HG03432 (cell line): ENCODE results near the gene PLCE1.
A peak's percentile ranks its signal among the peaks of the same experiment; 100 is the strongest.

Source experiments
- ATAC-seq: cut with Tn5 transposase; IDR thresholded peaks from one replicate; pipeline ENCODE4 v1.9.1; 2021; ENCODE audit warnings: mild to moderate bottlenecking, moderate library complexity; ENCODE audit not compliant: unreplicated experiment

Gene PLCE1

GRCh38 chr10:93993414-93993781 lies 333 bp upstream of the PLCE1 start:
- peak; percentile 22 for ATAC-seq

DNA sequence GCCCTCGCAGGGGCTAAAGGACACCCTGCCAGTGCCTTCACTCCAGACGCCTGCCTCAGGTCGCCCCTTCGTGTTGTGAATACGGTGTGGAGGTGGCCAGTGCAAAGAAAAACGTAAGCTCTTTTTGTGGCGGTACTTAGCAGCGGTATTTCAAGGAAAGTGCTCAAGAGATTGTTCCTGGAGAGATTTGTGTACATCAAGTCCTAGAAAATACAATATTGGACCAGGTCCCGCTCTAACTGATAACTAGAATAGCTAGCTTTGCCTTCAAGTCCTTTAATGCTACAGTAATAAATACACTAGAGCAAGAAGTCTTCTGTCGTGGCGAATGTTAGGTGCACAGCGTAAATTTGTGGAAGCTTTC lies 689 bp downstream of the PLCE1 start:
- ATAC-seq, result no peak

- no peak for ATAC-seq
Observed at GRCh38 chr10:93995182-93995581, 1.5 kb downstream of the PLCE1 start.

DNA sequence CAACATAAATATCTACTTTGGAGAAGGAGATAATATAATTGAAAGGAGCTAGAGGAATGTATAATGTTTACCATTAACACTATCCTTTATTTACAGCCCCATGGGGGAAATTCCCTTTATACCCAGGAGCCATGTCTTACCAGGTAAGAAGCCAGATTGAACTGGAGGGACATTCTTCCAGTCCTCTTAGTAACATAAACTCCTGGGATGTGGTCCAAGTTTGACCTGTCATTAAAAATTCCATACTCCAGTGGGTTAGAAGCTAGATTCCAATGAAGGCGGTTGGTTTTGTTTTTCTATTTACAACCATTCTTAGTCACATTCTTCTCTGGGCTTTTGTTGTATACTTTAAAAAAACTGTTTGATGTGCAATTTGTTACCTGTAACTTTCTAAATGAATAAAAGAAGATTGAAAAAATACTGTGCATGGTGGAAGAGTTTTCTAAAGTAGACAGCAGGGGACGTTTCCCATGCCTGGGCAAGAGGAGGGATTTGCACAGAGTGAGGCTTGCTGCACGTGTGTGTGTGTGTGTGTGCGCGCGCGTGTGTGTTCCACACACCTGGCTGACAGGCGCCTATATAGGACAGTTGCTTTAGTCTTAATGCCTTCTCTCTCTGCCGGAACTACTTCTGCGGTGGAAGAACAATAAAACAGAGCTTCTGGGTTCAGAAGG lies 2.0 kb downstream of the PLCE1 start:
- ATAC-seq, result no peak

GRCh38 chr10:93996551-93996950 lies 2.8 kb downstream of the PLCE1 start:
- no peak for ATAC-seq

- ATAC-seq, result no peak
Observed at GRCh38 chr10:93997546-93997945, 3.8 kb downstream of the PLCE1 start.

GRCh38 chr10:93999401-93999851 lies 5.7 kb downstream of the PLCE1 start:
- ATAC-seq, result no peak

DNA sequence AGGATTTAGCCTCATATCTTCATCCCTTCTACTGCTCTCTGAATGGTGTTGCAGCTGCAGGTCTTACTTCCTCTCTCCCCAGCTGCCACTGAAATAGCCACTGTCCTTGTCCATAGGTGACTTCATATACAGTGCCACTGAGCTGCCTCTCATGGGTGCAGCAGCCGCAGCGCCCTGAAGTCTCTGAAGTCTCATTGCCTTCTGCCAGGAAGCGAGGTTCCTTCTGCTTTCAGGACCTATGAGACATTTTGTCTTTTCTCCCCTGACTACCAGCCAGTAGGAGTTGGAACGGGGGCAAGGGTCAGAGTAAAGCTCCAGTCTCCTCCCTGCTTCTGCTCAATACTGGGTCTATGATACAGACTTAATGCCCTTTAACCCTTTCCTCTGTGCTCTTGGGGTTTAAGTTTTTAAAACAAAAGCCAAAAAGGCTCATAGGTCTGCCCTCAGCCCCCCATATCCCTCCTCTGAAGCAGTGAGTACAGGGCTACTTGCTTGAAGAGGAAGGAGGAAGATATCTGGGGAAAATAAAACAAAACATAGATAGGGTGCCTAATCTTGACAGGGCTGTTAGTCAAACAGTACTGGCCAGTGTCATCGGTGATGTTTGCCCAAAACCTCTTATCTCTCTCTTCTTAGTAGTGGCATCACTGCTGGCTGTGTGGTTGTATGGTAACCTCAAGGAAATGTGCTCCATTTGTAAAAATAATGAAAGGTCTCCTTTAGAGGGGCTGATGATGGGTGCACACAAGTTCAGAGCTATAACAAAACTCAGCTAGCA lies 7.1 kb downstream of the PLCE1 start:
- no peak for ATAC-seq

- no peak for ATAC-seq
Observed at GRCh38 chr10:94001416-94001810, 7.7 kb downstream of the PLCE1 start.

- ATAC-seq, result no peak
Observed at GRCh38 chr10:94002156-94002555, 8.4 kb downstream of the PLCE1 start.

- ATAC-seq, result no peak
Observed at GRCh38 chr10:94003488-94003887, 9.8 kb downstream of the PLCE1 start.

- ATAC-seq, result no peak
Observed at GRCh38 chr10:94005050-94005449, 11.3 kb downstream of the PLCE1 start.

GRCh38 chr10:94006591-94007550 lies 13.1 kb downstream of the PLCE1 start:
- ATAC-seq, result no peak

- no peak for ATAC-seq
Observed at GRCh38 chr10:94008526-94008925, 14.8 kb downstream of the PLCE1 start.

GRCh38 chr10:94010116-94010515 lies 16.4 kb downstream of the PLCE1 start:
- ATAC-seq, result no peak

GRCh38 chr10:94010886-94011285 lies 17.2 kb downstream of the PLCE1 start:
- no peak for ATAC-seq

- no peak for ATAC-seq
Observed at GRCh38 chr10:94011296-94011695, 17.6 kb downstream of the PLCE1 start.

GRCh38 chr10:94012834-94013233 lies 19.1 kb downstream of the PLCE1 start:
- ATAC-seq, result no peak

- ATAC-seq, result no peak
Observed at GRCh38 chr10:94013331-94013760, 19.6 kb downstream of the PLCE1 start.

DNA sequence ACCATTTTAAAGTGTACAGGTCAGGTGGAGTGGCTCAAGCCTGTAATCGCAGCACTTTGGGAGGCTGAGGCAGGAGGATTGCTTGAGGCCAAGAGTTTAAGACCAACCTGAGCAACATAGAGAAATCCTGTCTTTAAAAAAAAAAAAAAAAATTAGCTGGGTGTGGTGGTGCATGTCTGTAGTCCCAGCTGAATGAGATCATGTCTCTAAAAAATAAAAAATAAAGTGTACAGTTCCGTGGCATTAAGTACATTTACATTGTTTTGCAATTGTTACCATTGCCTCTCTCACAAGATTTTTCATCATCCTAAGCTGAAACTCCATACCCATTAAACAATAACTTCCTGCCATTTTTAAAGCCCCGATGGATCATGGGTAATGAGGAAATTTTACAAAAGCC lies 20.6 kb downstream of the PLCE1 start:
- no peak for ATAC-seq
